ENCODE results near the gene ADGRL1.
"Not testable (repeated sequence)": the region's sequence is repeated elsewhere in the genome, so short reads cannot be mapped to it uniquely, and the experiment has no call there.

Gene ADGRL1

GRCh38 chr19:14197882-14198281 is 8.1 kb downstream of the ADGRL1 start:
- no peak overlapping the region for H3K4me3 ChIP-seq (ENCODE audit: low read depth, low read length)

DNA sequence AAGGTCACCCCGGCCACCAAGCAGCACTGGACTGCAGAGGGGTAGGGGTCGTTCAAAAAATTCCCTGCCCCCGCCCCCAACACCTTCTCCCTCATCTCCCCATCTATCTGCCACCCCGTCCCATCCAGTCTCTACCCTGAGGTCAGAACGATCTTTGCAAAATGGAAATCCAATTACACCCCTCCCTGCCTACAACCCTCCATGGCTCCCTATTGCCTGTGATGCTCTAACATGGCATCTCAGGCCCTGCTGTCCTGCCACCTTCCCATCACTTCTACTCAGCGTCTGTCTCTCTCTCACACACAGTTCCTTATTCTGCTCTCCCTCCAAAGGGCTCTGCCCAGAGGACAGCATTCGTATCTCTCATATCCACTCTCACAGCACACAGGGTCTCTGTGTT is 8.7 kb downstream of the ADGRL1 start:
- DNase-seq (ENCODE audit: low read depth); H3K4me3 ChIP-seq (ENCODE audit: low read depth, low read length): not testable (repeated sequence)

More at GRCh38 chr19:14197882-14198281, 8.1 kb downstream of the ADGRL1 start:
- DNase-seq (ENCODE audit: low read depth), result no peak

GRCh38 chr19:14196105-14196504 is 9.9 kb downstream of the ADGRL1 start:
- not testable (repeated sequence) for H3K4me3 ChIP-seq (ENCODE audit: low read depth, low read length); DNase-seq (ENCODE audit: low read depth)

GRCh38 chr19:14195216-14195615 is 10.8 kb downstream of the ADGRL1 start:
- DNase-seq (ENCODE audit: low read depth); H3K4me3 ChIP-seq (ENCODE audit: low read depth, low read length): not testable (repeated sequence)

- no peak overlapping the region for H3K4me3 ChIP-seq (ENCODE audit: low read depth, low read length)
Observed at GRCh38 chr19:14189415-14189814, 16.6 kb downstream of the ADGRL1 start.

DNA sequence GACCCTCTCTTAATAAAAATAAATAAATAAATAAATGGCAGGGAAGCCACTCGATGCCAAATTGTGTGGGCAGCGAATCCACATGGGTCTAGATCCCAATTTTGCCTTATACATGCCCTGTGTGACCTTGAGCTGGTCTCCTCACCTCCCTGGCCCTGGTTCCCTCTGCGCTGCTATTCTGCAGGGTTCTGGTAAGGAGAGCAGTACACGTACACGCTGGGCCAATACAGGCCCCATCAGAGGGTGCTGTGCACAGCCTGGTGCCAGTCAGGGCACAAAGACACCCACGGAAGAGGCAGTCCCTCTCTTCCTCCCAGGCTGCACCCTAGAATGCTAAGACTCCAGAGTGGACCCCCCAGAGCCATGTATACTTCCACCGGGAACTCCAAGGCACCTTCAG is 17.9 kb downstream of the ADGRL1 start:
- not testable (repeated sequence) for DNase-seq (ENCODE audit: low read depth); H3K4me3 ChIP-seq (ENCODE audit: low read depth, low read length)

More at GRCh38 chr19:14189415-14189814, 16.6 kb downstream of the ADGRL1 start:
- DNase-seq (ENCODE audit: low read depth), result no peak

DNA sequence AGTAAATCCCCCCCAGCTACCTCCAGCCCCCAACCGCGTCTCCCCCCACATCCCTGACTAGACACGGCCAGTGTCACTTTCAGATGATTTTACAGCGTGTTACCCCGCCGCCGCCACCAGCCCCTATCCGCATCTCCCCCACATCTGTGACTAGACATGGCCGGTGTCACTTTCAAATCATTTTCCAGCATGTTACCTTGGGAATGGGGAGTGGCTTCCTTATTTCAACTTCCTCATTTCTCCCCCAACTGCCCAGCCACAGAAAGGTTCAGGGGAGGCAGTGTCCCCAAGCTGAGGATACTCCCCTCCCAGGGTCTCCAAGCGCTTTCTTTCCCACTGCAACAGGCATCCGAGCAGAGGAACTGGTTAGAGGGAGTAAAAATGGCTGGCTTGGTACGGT is 18.4 kb downstream of the ADGRL1 start:
- DNase-seq (ENCODE audit: low read depth), result no peak
- H3K4me3 ChIP-seq (ENCODE audit: low read depth, low read length), result no peak overlapping the region

- H3K4me3 ChIP-seq (ENCODE audit: low read depth, low read length); DNase-seq (ENCODE audit: low read depth): not testable (repeated sequence)
Observed at GRCh38 chr19:14186684-14187083, 19.3 kb downstream of the ADGRL1 start.

GRCh38 chr19:14185691-14186090 is 20.3 kb downstream of the ADGRL1 start:
- DNase-seq (ENCODE audit: low read depth); H3K4me3 ChIP-seq (ENCODE audit: low read depth, low read length): not testable (repeated sequence)

DNA sequence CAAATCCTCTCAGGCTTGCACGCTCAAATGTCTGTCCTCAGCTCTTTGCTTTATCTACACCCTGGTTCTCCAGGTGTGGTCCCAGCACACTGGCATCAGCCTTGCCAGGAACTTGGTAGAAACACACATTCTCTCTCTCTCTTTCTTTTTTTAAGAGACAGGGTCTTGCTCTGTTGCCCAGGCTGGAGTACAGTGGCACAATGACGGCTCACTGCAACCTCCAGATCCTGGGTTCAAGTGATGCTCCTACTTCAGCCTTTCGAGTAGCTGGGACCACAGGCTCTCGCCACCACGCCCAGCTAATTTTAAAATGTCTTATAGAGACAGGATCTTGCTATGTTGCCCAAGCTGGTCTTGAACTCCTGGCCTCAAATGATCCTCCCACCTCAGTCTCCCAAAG is 20.8 kb downstream of the ADGRL1 start:
- no peak overlapping the region for H3K4me3 ChIP-seq (ENCODE audit: low read depth, low read length)
- DNase-seq (ENCODE audit: low read depth), result no peak

DNA sequence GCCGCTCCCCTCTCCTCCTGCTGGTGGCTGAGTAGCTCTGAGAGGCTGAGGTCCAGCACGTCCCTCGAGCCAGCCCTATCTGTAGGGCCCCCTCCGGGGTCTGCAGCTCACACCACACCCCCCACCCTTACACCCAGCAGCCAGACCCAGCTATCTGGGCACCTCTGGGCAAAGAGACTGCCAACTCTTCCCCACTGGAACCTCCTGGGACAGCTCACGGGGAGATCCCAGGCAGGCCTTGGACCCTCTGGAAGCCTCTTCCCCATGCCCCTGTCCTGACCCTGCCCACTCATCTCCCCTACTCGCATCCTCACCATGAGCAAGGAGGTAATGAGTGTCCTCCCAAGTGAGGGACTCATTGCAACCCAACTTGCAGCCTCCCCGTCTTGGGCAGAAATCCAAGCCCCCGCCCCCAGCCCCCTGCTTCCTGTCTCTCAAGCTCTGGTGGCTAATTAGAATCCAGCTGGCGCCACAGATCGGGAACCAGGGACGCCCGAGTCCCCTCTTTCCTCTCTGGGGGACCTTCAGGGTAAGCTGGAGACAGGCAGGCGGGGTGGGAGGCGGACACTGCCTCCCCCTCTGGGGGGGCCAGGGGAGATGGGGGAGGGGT is 22.1 kb downstream of the ADGRL1 start:
- DNase-seq (ENCODE audit: low read depth), result no peak
- H3K4me3 ChIP-seq (ENCODE audit: low read depth, low read length), result no peak overlapping the region

GRCh38 chr19:14182476-14182875 is 23.5 kb downstream of the ADGRL1 start:
- no peak for DNase-seq (ENCODE audit: low read depth)
- no peak overlapping the region for H3K4me3 ChIP-seq (ENCODE audit: low read depth, low read length)

DNA sequence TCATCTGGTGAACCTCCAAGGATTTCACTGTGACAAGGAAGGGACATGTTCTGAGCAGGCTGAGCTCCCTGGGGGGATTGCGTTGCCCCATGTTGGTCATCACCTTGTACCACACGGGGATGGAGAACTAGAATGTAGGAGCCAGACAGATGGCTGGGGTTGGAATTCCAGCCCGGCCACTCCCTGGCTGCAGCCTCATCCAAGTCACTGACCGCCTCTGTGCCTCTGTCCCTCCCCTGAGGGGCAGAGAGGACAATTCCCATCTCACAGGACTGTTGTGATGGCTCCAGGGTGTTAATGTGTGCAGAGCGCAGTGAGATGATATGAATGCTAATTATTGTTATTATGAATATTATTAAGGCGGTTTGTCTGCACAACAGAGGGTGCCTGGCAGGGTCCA is 24.1 kb downstream of the ADGRL1 start:
- DNase-seq (ENCODE audit: low read depth), result no peak
- H3K4me3 ChIP-seq (ENCODE audit: low read depth, low read length), result no peak overlapping the region

DNA sequence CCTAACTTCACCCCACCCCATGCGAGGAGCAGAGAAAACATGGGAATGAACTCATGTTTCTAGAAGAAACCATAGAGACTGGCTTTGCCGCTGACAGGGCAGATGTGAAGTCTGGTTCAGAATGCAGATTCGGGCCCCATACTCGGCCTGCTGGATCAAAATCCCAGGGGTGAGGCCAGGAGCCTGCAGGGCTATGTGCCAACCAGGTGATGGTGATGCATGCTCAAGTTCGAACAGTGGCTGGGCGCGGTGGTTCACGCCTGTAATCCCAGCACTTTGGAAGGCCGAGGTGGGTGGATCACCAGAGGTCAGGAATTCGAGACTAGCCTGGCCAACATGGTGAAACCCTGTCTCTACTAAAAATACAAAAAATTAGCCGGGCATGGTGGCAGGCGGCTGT is 24.8 kb downstream of the ADGRL1 start:
- DNase-seq (ENCODE audit: low read depth); H3K4me3 ChIP-seq (ENCODE audit: low read depth, low read length): not testable (repeated sequence)

DNA sequence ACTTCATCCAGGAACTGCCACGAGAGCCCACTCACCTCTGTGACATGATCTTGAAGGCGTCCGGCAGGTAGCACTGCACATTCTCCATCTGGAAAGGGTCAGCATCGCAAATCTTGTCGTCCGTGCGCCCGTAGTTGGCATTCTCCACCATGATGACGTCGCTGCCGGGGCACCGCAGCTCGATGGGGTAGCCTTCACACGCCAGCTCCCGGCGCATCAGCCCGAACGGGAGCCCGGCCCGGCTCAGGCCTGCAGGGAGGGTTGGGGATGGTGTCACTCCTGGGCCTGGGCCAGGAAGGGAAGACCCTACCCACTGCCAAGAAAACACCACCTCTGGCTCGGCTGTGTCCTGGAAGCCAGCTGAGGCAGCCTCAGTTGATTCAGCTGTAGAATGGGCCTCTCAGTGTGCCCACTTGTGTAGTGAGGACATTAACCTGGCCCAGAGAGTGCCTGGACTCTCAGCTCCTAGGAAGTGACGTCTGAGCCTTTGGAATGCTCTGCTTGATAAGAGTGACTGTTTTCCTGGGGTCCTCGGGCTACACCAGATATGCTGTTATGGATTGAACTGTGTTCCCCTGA is 28.4 kb downstream of the ADGRL1 start:
- no peak for DNase-seq (ENCODE audit: low read depth)
- H3K4me3 ChIP-seq (ENCODE audit: low read depth, low read length), result no peak overlapping the region

- no peak for DNase-seq (ENCODE audit: low read depth)
- no peak overlapping the region for H3K4me3 ChIP-seq (ENCODE audit: low read depth, low read length)
Observed at GRCh38 chr19:14175351-14175792, 30.6 kb downstream of the ADGRL1 start.

DNA sequence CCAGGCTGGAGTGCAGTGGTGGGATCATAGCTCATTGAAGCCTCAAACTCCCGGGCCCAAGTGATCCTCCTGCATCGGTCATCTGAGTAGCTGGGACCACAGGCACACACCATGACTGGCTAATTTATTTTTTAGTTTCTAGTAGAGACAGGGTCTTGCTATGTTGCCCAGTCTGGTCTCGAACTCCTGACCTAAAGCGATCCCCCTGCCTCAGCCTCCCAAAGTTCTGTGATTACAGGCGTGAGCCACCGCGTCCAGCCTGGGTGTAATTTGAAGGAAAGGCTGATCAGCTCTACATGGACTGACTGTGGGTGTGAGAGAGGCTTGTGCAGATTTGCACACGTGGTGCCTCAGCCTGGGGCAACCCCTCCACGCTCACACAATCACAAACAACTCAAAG is 31.1 kb downstream of the ADGRL1 start:
- DNase-seq (ENCODE audit: low read depth), result no peak
- H3K4me3 ChIP-seq (ENCODE audit: low read depth, low read length), result no peak overlapping the region

DNA sequence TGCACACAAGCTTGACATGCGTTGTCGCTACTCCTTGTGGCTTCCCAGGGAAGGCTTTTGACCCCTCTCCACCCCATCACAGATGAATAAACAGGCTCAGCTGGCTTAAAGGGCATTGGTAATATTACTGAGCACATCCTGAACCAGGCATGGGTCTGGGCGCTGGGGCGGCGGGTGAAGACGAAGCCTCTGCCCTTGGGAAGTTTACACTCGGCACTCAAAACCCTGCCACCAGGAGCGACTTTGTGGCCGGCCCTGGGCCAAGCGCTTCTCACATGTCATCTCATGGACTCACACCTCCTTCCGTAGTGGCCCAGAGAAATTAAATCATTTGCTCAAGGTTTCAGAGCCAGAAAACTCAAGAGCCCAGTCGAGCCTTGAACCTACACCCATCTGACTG is 37.0 kb downstream of the ADGRL1 start:
- DNase-seq (ENCODE audit: low read depth), result no peak
- no peak overlapping the region for H3K4me3 ChIP-seq (ENCODE audit: low read depth, low read length)

GRCh38 chr19:14168259-14168972 is 37.6 kb downstream of the ADGRL1 start:
- H3K4me3 ChIP-seq (ENCODE audit: low read depth, low read length), result no peak overlapping the region
- no peak for DNase-seq (ENCODE audit: low read depth)

- no peak overlapping the region for H3K4me3 ChIP-seq (ENCODE audit: low read depth, low read length)
- no peak for DNase-seq (ENCODE audit: low read depth)
Observed at GRCh38 chr19:14167576-14168138, 38.3 kb downstream of the ADGRL1 start.
